IMR-90 (cell line): ENCODE measurements around the gene STK17B. TPM values are rescaled to one million over a fixed set of nuclear protein-coding genes. Genes with fewer than 3 reads are reported as not detected.

Source experiments
- ATAC-seq: fragments of 200-7000 bp; cut with Tn5 transposase; 2 replicates; pipeline ENCODE4 v1.9.1; 2020; ENCODE audit warnings: low read depth, mild to moderate bottlenecking, moderate library complexity
- BruUV-seq: library from RNA; stranded (reverse); fragments of 400-500 nt; replicated peaks from 2 replicates; lab custom pipeline; 2021; lab: Mats Ljungman, UMichigan
- CTCF ChIA-PET: fragments of 300-600 bp; formaldehyde crosslinking; extraction: SDS; loops from one replicate; lab custom pipeline; 2021; ENCODE audit warnings: antibody characterized with exemption; lab: Yijun Ruan, JAX
- POLR2A ChIA-PET: fragments of 300-600 bp; sonication (Branson Sonifier 250); formaldehyde crosslinking; loops from one replicate; lab custom pipeline; 2022; ENCODE audit warnings: antibody characterized with exemption; ENCODE audit not compliant: unreplicated experiment; lab: Charles Lee
- DNase-seq: peaks from one replicate; pipeline ENCODE4 v3.0.0; 2013
- H2AFZ ChIP-seq: replicated peaks from 2 replicates; pipeline ENCODE3; 2013; ENCODE audit warnings: low read length, mild to moderate bottlenecking; ENCODE audit not compliant: poor library complexity
- H2AK5ac ChIP-seq: 2 replicates; pipeline ENCODE4 v1.6.1; 2013; ENCODE audit warnings: low read depth, low read length, inconsistent platforms
- H2AK9ac ChIP-seq: replicated peaks from 2 replicates; pipeline ENCODE3; 2013; ENCODE audit warnings: mild to moderate bottlenecking, low read depth, low read length, moderate library complexity; ENCODE audit not compliant: poor library complexity
- H2BK120ac ChIP-seq: 2 replicates; pipeline ENCODE4 v1.6.1; 2013; ENCODE audit warnings: low read depth, low read length, inconsistent platforms
- H2BK15ac ChIP-seq: 3 replicates; pipeline ENCODE4 v1.6.1; 2013; ENCODE audit warnings: low read depth, low read length, inconsistent platforms
- H2BK20ac ChIP-seq: 2 replicates; pipeline ENCODE4 v1.6.1; 2013; ENCODE audit warnings: low read depth, mild to moderate bottlenecking, inconsistent platforms, low read length, moderate library complexity
- H2BK5ac ChIP-seq: 2 replicates; pipeline ENCODE4 v1.6.1; 2013; ENCODE audit warnings: mild to moderate bottlenecking, low read depth, low read length, inconsistent platforms; ENCODE audit not compliant: poor library complexity, severe bottlenecking
- H3K14ac ChIP-seq: replicated peaks from 2 replicates; pipeline ENCODE4 v1.6.1; 2013; ENCODE audit warnings: low read depth, low read length, inconsistent platforms
- H3K18ac ChIP-seq: 2 replicates; pipeline ENCODE4 v1.6.1; 2013; ENCODE audit warnings: low read depth, low read length, control low read depth
- H3K23ac ChIP-seq: 2 replicates; pipeline ENCODE4 v1.6.1; 2013; ENCODE audit warnings: low read depth, low read length, inconsistent platforms
- H3K27ac ChIP-seq: 2 replicates; pipeline ENCODE4 v1.5.1; 2013; ENCODE audit warnings: mild to moderate bottlenecking, control low read depth, low read length; ENCODE audit not compliant: insufficient read depth
- H3K27me3 ChIP-seq: 2 replicates; pipeline ENCODE4 v1.6.1; 2013; ENCODE audit warnings: low read length; ENCODE audit not compliant: control insufficient read depth, insufficient read depth
- H3K36me3 ChIP-seq: 2 replicates; pipeline ENCODE4 v1.6.1; 2013; ENCODE audit warnings: low read length, mixed read lengths; ENCODE audit not compliant: control insufficient read depth, insufficient read depth
- H3K4ac ChIP-seq: 2 replicates; pipeline ENCODE4 v1.6.1; 2013; ENCODE audit warnings: low read depth, low read length, inconsistent platforms
- H3K4me1 ChIP-seq: 2 replicates; pipeline ENCODE4 v1.6.1; 2013; ENCODE audit warnings: low read length, mixed read lengths; ENCODE audit not compliant: control insufficient read depth, insufficient read depth
- H3K4me2 ChIP-seq: 2 replicates; pipeline ENCODE4 v1.6.1; 2013; ENCODE audit warnings: low read depth, mild to moderate bottlenecking, control low read depth, low read length, moderate library complexity
- H3K4me3 ChIP-seq: 2 replicates; pipeline ENCODE4 v1.5.1; 2013; ENCODE audit warnings: low read depth, mild to moderate bottlenecking, control low read depth, low read length, moderate library complexity; ENCODE audit not compliant: insufficient read depth
- H3K56ac ChIP-seq: 2 replicates; pipeline ENCODE4 v1.6.1; 2013; ENCODE audit warnings: low read length, inconsistent platforms; ENCODE audit not compliant: insufficient read depth; ENCODE audit errors: extremely low read depth
- H3K79me1 ChIP-seq, 2 experiments: 2 replicates each; pipeline ENCODE4 v1.6.1; 2013; ENCODE audit warnings: low read length in 2 of 2, inconsistent platforms in 1 of 2, low read depth in 1 of 2
- H3K9ac ChIP-seq: 2 replicates; pipeline ENCODE4 v1.6.1; 2013; ENCODE audit warnings: low read depth, low read length, control low read depth
- H3K9me1 ChIP-seq: 2 replicates; pipeline ENCODE4 v1.6.1; 2013; ENCODE audit warnings: low read length, inconsistent platforms; ENCODE audit not compliant: insufficient read depth
- H3K9me3 ChIP-seq: 2 replicates; pipeline ENCODE4 v1.6.1; 2013; ENCODE audit warnings: low read length; ENCODE audit not compliant: control insufficient read depth, insufficient read depth
- H4K20me1 ChIP-seq: 2 replicates; pipeline ENCODE4 v1.6.1; 2013; ENCODE audit warnings: low read length, inconsistent platforms; ENCODE audit not compliant: insufficient read depth
- H4K5ac ChIP-seq: 2 replicates; pipeline ENCODE4 v1.6.1; 2013; ENCODE audit warnings: mild to moderate bottlenecking, low read depth, low read length, control low read depth
- H4K8ac ChIP-seq, 2 experiments: 2 replicates each; pipeline ENCODE4 v1.6.1; 2013; ENCODE audit warnings: low read depth in 2 of 2, low read length in 2 of 2, control low read depth in 1 of 2, inconsistent platforms in 1 of 2
- H4K91ac ChIP-seq: 2 replicates; pipeline ENCODE4 v1.6.1; 2013; ENCODE audit warnings: low read depth, low read length, inconsistent platforms; ENCODE audit not compliant: insufficient read depth
- CTCF ChIP-seq: conservative IDR thresholded peaks from 2 replicates; pipeline ENCODE4 v1.5.1; 2012; ENCODE audit warnings: mild to moderate bottlenecking, low read depth, low read length, improper control_type of control experiment
- FOS ChIP-seq: fragments of 150-350 bp; IDR thresholded peaks from 2 replicates; pipeline ENCODE4 v1.6.1; 2016; ENCODE audit warnings: low read depth, low read length
- MAFK ChIP-seq: IDR thresholded peaks from 2 replicates; pipeline ENCODE4 v1.6.1; 2012; ENCODE audit warnings: low read depth, low read length, improper control_type of control experiment
- NFE2L2 ChIP-seq: fragments of 150-350 bp; IDR thresholded peaks from 2 replicates; pipeline ENCODE4 v1.6.1; 2016; ENCODE audit warnings: low read depth, mild to moderate bottlenecking, low read length
- RAD21 ChIP-seq: IDR thresholded peaks from 2 replicates; pipeline ENCODE4 v1.6.1; 2012; ENCODE audit warnings: low read length, improper control_type of control experiment
- WGBS, 2 experiments: methylation state at CpG; one replicate each; pipeline versions ENCODE4 v1.1.5 to v1.1.7; 2013; ENCODE audit warnings: missing lambda C conversion rate in 2 of 2; ENCODE audit not compliant: insufficient read length in 1 of 2; ENCODE audit errors: extremely low coverage in 2 of 2; 5-methylcytosine and 5-hydroxymethylcytosine counted together
- dilution Hi-C: fragments of 300-500 bp; cut with HindIII; formaldehyde crosslinking; loops from one replicate; pipeline ENCODE4 v1.14.3; 2018; ENCODE audit warnings: low sequenced_read_pairs; ENCODE audit not compliant: unreplicated experiment
- in situ Hi-C: fragments of 300-500 bp; cut with MboI; formaldehyde crosslinking; loops from 3 replicates; pipeline ENCODE4 v1.14.3; 2019; ENCODE audit warnings: low sequenced_read_pairs, inconsistent platforms, mixed read lengths
- intact Hi-C: fragments of 100-400 bp; cut with micrococcal nuclease; formaldehyde crosslinking; loops from 2 replicates; pipeline ENCODE4 v1.10.0; 2022
- polyA plus RNA-seq, 3 experiments: library from polyadenylated mRNA; depleted of rRNA; stranded (reverse); fragments of >200 nt; gene quantifications; 2 replicates each; pipeline ENCODE4 v1.2.3, GENCODE V29; 2012; ENCODE audit warnings: low replicate concordance in 1 of 3
- total RNA-seq: library from RNA; depleted of rRNA; stranded (reverse); fragments of >200 nt; gene quantifications from 2 replicates; pipeline ENCODE4 v1.2.3, GENCODE V29; 2012

Gene STK17B
- total and polyA plus RNA-seq, 2 of the 4 experiments (the other 2 are of a cell fraction), result 7.5 to 48.9 TPM

GRCh38 chr2:196177124-196177523 is 5.7 kb upstream of the STK17B start:
- no peak overlapping the region for H2AK5ac ChIP-seq
- H3K56ac ChIP-seq, result no peak overlapping the region
- no peak overlapping the region for H2BK15ac ChIP-seq
- H3K18ac ChIP-seq, result no peak overlapping the region
- no CpG with 5 or more reads among the region's 2 CpGs for WGBS, 2 experiments
- no peaks in the 10 kb centered on the region for H3K9me3 ChIP-seq
- BruUV-seq, result no TSS peak
- H3K9me1 ChIP-seq, result no peaks in the 10 kb centered on the region
- no peak overlapping the region for H3K14ac ChIP-seq
- no peak overlapping the region for H3K9ac ChIP-seq
- H2BK5ac ChIP-seq, result no peak overlapping the region
- DNase-seq (no peak), ATAC-seq (no peak)
- no peaks in the 10 kb centered on the region for H3K79me1 ChIP-seq
- H2BK20ac ChIP-seq, result no peak overlapping the region
- no peak overlapping the region for H3K4me3 ChIP-seq
- no peak overlapping the region for H2AFZ ChIP-seq
- in situ Hi-C loops (loop anchor here (10.0 kb wide), 1 partner anchor 158 kb away; no protein-coding TSS in a partner anchor), intact Hi-C loops (no loop called here), dilution Hi-C loops (no loop called here)
- H3K23ac ChIP-seq, result no peak overlapping the region
- H3K4me1 ChIP-seq, result no peaks in the 10 kb centered on the region
- no peak overlapping the region for H3K4ac ChIP-seq
- TF ChIP-seq RAD21 (no peak), NFE2L2 (no peak), FOS (no peak), CTCF (no peak), MAFK (no peak)
- no peak overlapping the region for H4K8ac ChIP-seq
- H3K27ac ChIP-seq, result no peak overlapping the region
- no peak overlapping the region for H4K5ac ChIP-seq
- no peak overlapping the region for H2AK9ac ChIP-seq
- no peak overlapping the region for H2BK120ac ChIP-seq
- H3K36me3 ChIP-seq, result no peaks in the 10 kb centered on the region
- H4K20me1 ChIP-seq, result no peaks in the 10 kb centered on the region
- CTCF ChIA-PET, result interaction anchor here (0.6 kb wide), 1 partner anchor 429 kb away, joined by 4 read pairs; no protein-coding TSS in a partner anchor
- no peak overlapping the region for H4K91ac ChIP-seq
- POLR2A ChIA-PET, result no interaction called here
- no peak overlapping the region for H3K4me2 ChIP-seq
- no peaks in the 10 kb centered on the region for H3K27me3 ChIP-seq
